HepG2 (cell line): ENCODE data around the gene ENTREP3. TPM values are rescaled to one million over a fixed set of nuclear protein-coding genes. Genes with fewer than 3 reads are reported as not detected.

Source experiments
- ARHGAP35 ChIP-seq: sonication (generic); formaldehyde crosslinking; IDR thresholded peaks from 2 replicates; pipeline ENCODE4 v1.9.0; 2022; ENCODE audit warnings: mild to moderate bottlenecking, inconsistent platforms, moderate library complexity, missing genetic modification reagents, borderline replicate concordance
- ARNTL ChIP-seq: sonication (generic); formaldehyde crosslinking; IDR thresholded peaks from 2 replicates; pipeline ENCODE4 v1.4.0; 2020; ENCODE audit warnings: mild to moderate bottlenecking, missing genetic modification reagents
- MIXL1 ChIP-seq: IDR thresholded peaks from 2 replicates; pipeline ENCODE4 v1.6.1; 2016
- MTA1 ChIP-seq: sonication (generic); formaldehyde crosslinking; IDR thresholded peaks from 2 replicates; pipeline ENCODE4 v1.4.0; 2020; ENCODE audit warnings: missing genetic modification reagents, mild to moderate bottlenecking, borderline replicate concordance
- PRMT3 ChIP-seq: sonication (generic); formaldehyde crosslinking; IDR thresholded peaks from 2 replicates; pipeline ENCODE4 v1.8.1; 2022; ENCODE audit warnings: low read depth, mild to moderate bottlenecking, moderate library complexity, missing genetic modification reagents, borderline replicate concordance
- SCMH1 ChIP-seq: sonication (generic); formaldehyde crosslinking; IDR thresholded peaks from 2 replicates; pipeline ENCODE4 v1.9.0; 2021; ENCODE audit warnings: missing genetic modification reagents, mild to moderate bottlenecking, borderline replicate concordance
- SOX6 ChIP-seq, 2 experiments: fragments of 450-650 bp in 1 of 2; sonication (generic) in 1 of 2; formaldehyde crosslinking in 1 of 2; IDR thresholded peaks; 2 replicates each; pipeline versions ENCODE4 v1.4.0 to v1.6.1; 2017 to 2020; ENCODE audit warnings: antibody characterized with exemption in 1 of 2, mild to moderate bottlenecking in 1 of 2, missing genetic modification reagents in 1 of 2
- YEATS4 ChIP-seq: sonication (generic); formaldehyde crosslinking; IDR thresholded peaks from 2 replicates; pipeline ENCODE4 v1.4.0; 2020; ENCODE audit warnings: missing genetic modification reagents, borderline replicate concordance
- ZNF101 ChIP-seq: sonication (generic); formaldehyde crosslinking; IDR thresholded peaks from 2 replicates; pipeline ENCODE4 v1.4.0; 2020; ENCODE audit warnings: mild to moderate bottlenecking, low read depth, missing genetic modification reagents, borderline replicate concordance
- polyA plus RNA-seq, 8 experiments: library from polyadenylated mRNA; depleted of rRNA in 3 of 8; stranded (reverse) in 7 of 8; unstranded in 1 of 8; fragments of >200 nt; fragmentation: Illumina TruSeq in 4 of 8; extraction: Trizol in 4 of 8; gene quantifications; 2 replicates each; pipeline versions ENCODE4 v1.2.1 to v1.2.3, GENCODE V29; 2011 to 2016; ENCODE audit warnings: low read depth in 4 of 8, missing spikeins in 1 of 8, mixed read lengths in 1 of 8; ENCODE audit not compliant: insufficient read depth in 1 of 8
- total RNA-seq, 5 experiments: library from RNA; depleted of rRNA; stranded (reverse); fragments of >200 nt; fragmentation: Illumina TruSeq; extraction: Trizol; gene quantifications; 2 replicates each; pipeline ENCODE4 v1.2.3, GENCODE V29; 2016; ENCODE audit warnings: low read depth in 1 of 5
- TF ChIP-seq, protein P1 (sequence below): sonication (generic); formaldehyde crosslinking; conservative IDR thresholded peaks from 2 replicates; pipeline ENCODE4 v1.4.0; 2020; ENCODE audit warnings: mild to moderate bottlenecking, missing genetic modification reagents, moderate library complexity
- TF ChIP-seq, protein P2 (sequence below): sonication (generic); formaldehyde crosslinking; IDR thresholded peaks from 2 replicates; pipeline ENCODE4 v1.4.0; 2020; ENCODE audit warnings: mild to moderate bottlenecking, missing genetic modification reagents
- TF ChIP-seq, protein P3 (sequence below): sonication (generic); formaldehyde crosslinking; IDR thresholded peaks from 2 replicates; pipeline ENCODE4 v1.4.0; 2020; ENCODE audit warnings: low read depth, mild to moderate bottlenecking, missing genetic modification reagents
- TF ChIP-seq, protein P4 (sequence below): IDR thresholded peaks from 2 replicates; pipeline ENCODE4 v1.6.1; 2016; ENCODE audit warnings: missing compliant biosample characterization, missing genetic modification reagents, borderline replicate concordance
- TF ChIP-seq, protein P5 (sequence below): IDR thresholded peaks from 2 replicates; pipeline ENCODE4 v1.6.1; 2018; ENCODE audit warnings: missing genetic modification reagents, mild to moderate bottlenecking, missing compliant biosample characterization
- TF ChIP-seq, protein P6 (sequence below): sonication (generic); formaldehyde crosslinking; IDR thresholded peaks from 2 replicates; pipeline ENCODE4 v1.8.1; 2023; ENCODE audit warnings: mild to moderate bottlenecking, missing genetic modification reagents

ENTREP3 gene
- total and polyA plus RNA-seq, 2 of the 13 experiments (the other 11 are each of a cell fraction or from before 2014, with no cell fraction given), result 4.1 to 9.9 TPM

DNA sequence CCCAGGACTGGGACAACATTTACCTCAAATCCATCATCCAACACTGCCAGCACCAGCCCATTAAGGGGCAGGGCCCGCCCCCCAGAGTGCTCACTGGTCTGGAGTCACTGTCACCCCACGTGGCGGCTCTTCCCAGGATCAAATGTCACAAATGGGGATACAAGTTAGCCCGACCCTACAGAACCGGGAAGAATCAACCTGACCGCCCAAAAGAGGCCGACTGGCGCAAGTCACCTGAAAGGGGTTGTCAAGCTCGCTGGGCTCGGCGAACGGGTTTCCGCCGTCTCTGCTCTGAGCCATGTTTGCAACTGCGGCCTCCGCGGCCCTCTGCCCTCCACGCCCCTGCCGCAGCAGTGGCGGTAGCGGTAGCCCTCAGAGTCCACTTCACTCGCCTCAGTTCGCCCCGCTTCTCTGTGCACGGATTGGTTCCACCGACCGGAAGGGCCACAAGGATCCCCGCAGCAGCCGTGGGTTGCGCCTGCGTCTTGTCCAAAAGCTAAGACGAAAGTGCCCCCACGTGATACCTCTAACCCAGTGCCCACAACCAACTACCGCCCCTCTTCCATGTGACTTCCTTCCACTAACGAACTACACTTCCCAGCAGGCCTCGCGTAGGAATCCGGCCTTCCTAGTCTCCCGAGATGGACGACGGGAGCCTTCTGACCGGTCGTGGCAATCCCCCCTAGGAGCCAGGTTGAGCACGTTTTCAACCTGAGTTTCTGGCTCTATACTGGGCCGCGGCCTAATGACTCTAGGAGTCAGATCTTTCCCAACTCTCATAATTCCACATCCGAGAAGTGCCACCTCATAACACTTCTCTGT is 6.8 kb upstream of the ENTREP3 start, which contains the start of gene SCAMP3 (continued):
- TF ChIP-seq, protein P1, sequence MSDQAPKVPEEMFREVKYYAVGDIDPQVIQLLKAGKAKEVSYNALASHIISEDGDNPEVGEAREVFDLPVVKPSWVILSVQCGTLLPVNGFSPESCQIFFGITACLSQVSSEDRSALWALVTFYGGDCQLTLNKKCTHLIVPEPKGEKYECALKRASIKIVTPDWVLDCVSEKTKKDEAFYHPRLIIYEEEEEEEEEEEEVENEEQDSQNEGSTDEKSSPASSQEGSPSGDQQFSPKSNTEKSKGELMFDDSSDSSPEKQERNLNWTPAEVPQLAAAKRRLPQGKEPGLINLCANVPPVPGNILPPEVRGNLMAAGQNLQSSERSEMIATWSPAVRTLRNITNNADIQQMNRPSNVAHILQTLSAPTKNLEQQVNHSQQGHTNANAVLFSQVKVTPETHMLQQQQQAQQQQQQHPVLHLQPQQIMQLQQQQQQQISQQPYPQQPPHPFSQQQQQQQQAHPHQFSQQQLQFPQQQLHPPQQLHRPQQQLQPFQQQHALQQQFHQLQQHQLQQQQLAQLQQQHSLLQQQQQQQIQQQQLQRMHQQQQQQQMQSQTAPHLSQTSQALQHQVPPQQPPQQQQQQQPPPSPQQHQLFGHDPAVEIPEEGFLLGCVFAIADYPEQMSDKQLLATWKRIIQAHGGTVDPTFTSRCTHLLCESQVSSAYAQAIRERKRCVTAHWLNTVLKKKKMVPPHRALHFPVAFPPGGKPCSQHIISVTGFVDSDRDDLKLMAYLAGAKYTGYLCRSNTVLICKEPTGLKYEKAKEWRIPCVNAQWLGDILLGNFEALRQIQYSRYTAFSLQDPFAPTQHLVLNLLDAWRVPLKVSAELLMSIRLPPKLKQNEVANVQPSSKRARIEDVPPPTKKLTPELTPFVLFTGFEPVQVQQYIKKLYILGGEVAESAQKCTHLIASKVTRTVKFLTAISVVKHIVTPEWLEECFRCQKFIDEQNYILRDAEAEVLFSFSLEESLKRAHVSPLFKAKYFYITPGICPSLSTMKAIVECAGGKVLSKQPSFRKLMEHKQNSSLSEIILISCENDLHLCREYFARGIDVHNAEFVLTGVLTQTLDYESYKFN (CRISPR knock-in tag), result peak; percentile 36; the same call in 1 of the 2 replicates
- TF ChIP-seq, protein P2, sequence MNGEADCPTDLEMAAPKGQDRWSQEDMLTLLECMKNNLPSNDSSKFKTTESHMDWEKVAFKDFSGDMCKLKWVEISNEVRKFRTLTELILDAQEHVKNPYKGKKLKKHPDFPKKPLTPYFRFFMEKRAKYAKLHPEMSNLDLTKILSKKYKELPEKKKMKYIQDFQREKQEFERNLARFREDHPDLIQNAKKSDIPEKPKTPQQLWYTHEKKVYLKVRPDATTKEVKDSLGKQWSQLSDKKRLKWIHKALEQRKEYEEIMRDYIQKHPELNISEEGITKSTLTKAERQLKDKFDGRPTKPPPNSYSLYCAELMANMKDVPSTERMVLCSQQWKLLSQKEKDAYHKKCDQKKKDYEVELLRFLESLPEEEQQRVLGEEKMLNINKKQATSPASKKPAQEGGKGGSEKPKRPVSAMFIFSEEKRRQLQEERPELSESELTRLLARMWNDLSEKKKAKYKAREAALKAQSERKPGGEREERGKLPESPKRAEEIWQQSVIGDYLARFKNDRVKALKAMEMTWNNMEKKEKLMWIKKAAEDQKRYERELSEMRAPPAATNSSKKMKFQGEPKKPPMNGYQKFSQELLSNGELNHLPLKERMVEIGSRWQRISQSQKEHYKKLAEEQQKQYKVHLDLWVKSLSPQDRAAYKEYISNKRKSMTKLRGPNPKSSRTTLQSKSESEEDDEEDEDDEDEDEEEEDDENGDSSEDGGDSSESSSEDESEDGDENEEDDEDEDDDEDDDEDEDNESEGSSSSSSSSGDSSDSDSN (CRISPR knock-in tag), result peak; percentile 79
- TF ChIP-seq MTA1, result no peak
- no peak for TF ChIP-seq SCMH1 (CRISPR knock-in tag)
- TF ChIP-seq, protein P3, sequence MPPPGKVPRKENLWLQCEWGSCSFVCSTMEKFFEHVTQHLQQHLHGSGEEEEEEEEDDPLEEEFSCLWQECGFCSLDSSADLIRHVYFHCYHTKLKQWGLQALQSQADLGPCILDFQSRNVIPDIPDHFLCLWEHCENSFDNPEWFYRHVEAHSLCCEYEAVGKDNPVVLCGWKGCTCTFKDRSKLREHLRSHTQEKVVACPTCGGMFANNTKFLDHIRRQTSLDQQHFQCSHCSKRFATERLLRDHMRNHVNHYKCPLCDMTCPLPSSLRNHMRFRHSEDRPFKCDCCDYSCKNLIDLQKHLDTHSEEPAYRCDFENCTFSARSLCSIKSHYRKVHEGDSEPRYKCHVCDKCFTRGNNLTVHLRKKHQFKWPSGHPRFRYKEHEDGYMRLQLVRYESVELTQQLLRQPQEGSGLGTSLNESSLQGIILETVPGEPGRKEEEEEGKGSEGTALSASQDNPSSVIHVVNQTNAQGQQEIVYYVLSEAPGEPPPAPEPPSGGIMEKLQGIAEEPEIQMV (CRISPR knock-in tag), result 0 out of 2 replicates have a peak, but pooled peaks have one; percentile 14
- peak; percentile 66; the same call in 1 of the 2 replicates for TF ChIP-seq PRMT3 (CRISPR knock-in tag)
- TF ChIP-seq ZNF101 (CRISPR knock-in tag), result no peak
- TF ChIP-seq, protein P4, sequence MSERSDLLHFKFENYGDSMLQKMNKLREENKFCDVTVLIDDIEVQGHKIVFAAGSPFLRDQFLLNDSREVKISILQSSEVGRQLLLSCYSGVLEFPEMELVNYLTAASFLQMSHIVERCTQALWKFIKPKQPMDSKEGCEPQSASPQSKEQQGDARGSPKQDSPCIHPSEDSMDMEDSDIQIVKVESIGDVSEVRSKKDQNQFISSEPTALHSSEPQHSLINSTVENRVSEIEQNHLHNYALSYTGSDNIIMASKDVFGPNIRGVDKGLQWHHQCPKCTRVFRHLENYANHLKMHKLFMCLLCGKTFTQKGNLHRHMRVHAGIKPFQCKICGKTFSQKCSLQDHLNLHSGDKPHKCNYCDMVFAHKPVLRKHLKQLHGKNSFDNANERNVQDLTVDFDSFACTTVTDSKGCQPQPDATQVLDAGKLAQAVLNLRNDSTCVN (CRISPR knock-in tag), result peak; percentile 84
- peak; percentile 69; the same call in 1 of the 2 replicates for TF ChIP-seq ARHGAP35 (CRISPR knock-in tag)
- TF ChIP-seq, protein P5, sequence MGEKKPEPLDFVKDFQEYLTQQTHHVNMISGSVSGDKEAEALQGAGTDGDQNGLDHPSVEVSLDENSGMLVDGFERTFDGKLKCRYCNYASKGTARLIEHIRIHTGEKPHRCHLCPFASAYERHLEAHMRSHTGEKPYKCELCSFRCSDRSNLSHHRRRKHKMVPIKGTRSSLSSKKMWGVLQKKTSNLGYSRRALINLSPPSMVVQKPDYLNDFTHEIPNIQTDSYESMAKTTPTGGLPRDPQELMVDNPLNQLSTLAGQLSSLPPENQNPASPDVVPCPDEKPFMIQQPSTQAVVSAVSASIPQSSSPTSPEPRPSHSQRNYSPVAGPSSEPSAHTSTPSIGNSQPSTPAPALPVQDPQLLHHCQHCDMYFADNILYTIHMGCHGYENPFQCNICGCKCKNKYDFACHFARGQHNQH (CRISPR knock-in tag), result peak; percentile 92
- peak; percentile 76; the same call in 1 of the 2 replicates for TF ChIP-seq MIXL1 (CRISPR knock-in tag)
- TF ChIP-seq SOX6 (IDR thresholded peaks at IDR 0.05), result no peak
- peak; percentile 63 for TF ChIP-seq SOX6 (CRISPR knock-in tag; IDR thresholded peaks at IDR 0.05)
- TF ChIP-seq YEATS4 (CRISPR knock-in tag), result peak; percentile 36; the same call in 1 of the 2 replicates
- TF ChIP-seq, protein P6, sequence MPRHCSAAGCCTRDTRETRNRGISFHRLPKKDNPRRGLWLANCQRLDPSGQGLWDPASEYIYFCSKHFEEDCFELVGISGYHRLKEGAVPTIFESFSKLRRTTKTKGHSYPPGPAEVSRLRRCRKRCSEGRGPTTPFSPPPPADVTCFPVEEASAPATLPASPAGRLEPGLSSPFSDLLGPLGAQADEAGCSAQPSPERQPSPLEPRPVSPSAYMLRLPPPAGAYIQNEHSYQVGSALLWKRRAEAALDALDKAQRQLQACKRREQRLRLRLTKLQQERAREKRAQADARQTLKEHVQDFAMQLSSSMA (CRISPR knock-in tag), result 0 out of 2 replicates have a peak, but pooled peaks have one; percentile 31
- peak; percentile 87 for TF ChIP-seq ARNTL (CRISPR knock-in tag)
